HepG2 (cell line): ENCODE data around the gene SEMA3B. TPM values are rescaled to one million over a fixed set of nuclear protein-coding genes. Genes with fewer than 3 reads are reported as not detected.

Source experiments
- ATAD3A ChIP-seq: sonication (generic); formaldehyde crosslinking; IDR thresholded peaks from 2 replicates; pipeline ENCODE4 v1.4.0; 2020; ENCODE audit warnings: missing genetic modification reagents
- ATF7-NPFF ChIP-seq: sonication (generic); formaldehyde crosslinking; IDR thresholded peaks from 2 replicates; pipeline ENCODE4 v1.8.1; 2023; ENCODE audit warnings: mild to moderate bottlenecking, low read depth, missing genetic modification reagents, moderate library complexity
- NCOA1 ChIP-seq: sonication (generic); formaldehyde crosslinking; IDR thresholded peaks from 2 replicates; pipeline ENCODE4 v1.9.0; 2021; ENCODE audit warnings: missing genetic modification reagents
- RXRA ChIP-seq: sonication (generic); formaldehyde crosslinking; IDR thresholded peaks from 2 replicates; pipeline ENCODE4 v1.5.1; 2020; ENCODE audit warnings: missing genetic modification reagents
- TEAD3 ChIP-seq: optimal IDR thresholded peaks from 2 replicates; pipeline ENCODE3; 2016; ENCODE audit warnings: borderline replicate concordance
- ZBTB40 ChIP-seq, 2 experiments: fragments of 450-650 bp in 1 of 2; sonication (generic) in 1 of 2; formaldehyde crosslinking in 1 of 2; IDR thresholded peaks; 2 replicates each; pipeline versions ENCODE4 v1.6.1 to v1.8.0; 2016 to 2022; ENCODE audit warnings: antibody characterized with exemption in 1 of 2, mild to moderate bottlenecking in 1 of 2, missing genetic modification reagents in 1 of 2
- ZNF510 ChIP-seq: sonication (generic); formaldehyde crosslinking; IDR thresholded peaks from 2 replicates; pipeline ENCODE4 v1.4.0; 2020; ENCODE audit warnings: low read depth, mild to moderate bottlenecking, missing genetic modification reagents
- ZNF572 ChIP-seq: sonication (generic); formaldehyde crosslinking; IDR thresholded peaks from 2 replicates; pipeline ENCODE4 v1.5.1; 2020; ENCODE audit warnings: mild to moderate bottlenecking, missing genetic modification reagents
- ZNF598 ChIP-seq: sonication (generic); formaldehyde crosslinking; IDR thresholded peaks from 2 replicates; pipeline ENCODE4 v1.5.1; 2020; ENCODE audit warnings: mild to moderate bottlenecking, missing genetic modification reagents, borderline replicate concordance
- ZNF800 ChIP-seq: sonication (generic); formaldehyde crosslinking; IDR thresholded peaks from 2 replicates; pipeline ENCODE4 v1.4.0; 2020; ENCODE audit warnings: missing genetic modification reagents
- polyA plus RNA-seq, 8 experiments: library from polyadenylated mRNA; depleted of rRNA in 3 of 8; stranded (reverse) in 7 of 8; unstranded in 1 of 8; fragments of >200 nt; fragmentation: Illumina TruSeq in 4 of 8; extraction: Trizol in 4 of 8; gene quantifications; 2 replicates each; pipeline versions ENCODE4 v1.2.1 to v1.2.3, GENCODE V29; 2011 to 2016; ENCODE audit warnings: low read depth in 4 of 8, missing spikeins in 1 of 8, mixed read lengths in 1 of 8; ENCODE audit not compliant: insufficient read depth in 1 of 8
- total RNA-seq, 5 experiments: library from RNA; depleted of rRNA; stranded (reverse); fragments of >200 nt; fragmentation: Illumina TruSeq; extraction: Trizol; gene quantifications; 2 replicates each; pipeline ENCODE4 v1.2.3, GENCODE V29; 2016; ENCODE audit warnings: low read depth in 1 of 5
- TF ChIP-seq, protein P1 (sequence below): sonication (generic); formaldehyde crosslinking; IDR thresholded peaks from 2 replicates; pipeline ENCODE4 v1.8.1; 2022; ENCODE audit warnings: low read depth, mild to moderate bottlenecking, missing genetic modification reagents
- TF ChIP-seq, protein P2 (sequence below): sonication (generic); formaldehyde crosslinking; IDR thresholded peaks from 2 replicates; pipeline ENCODE4 v1.8.0; 2022; ENCODE audit warnings: missing genetic modification reagents, mild to moderate bottlenecking, inconsistent platforms, borderline replicate concordance

The SEMA3B gene
- total and polyA plus RNA-seq, 2 of the 13 experiments (the other 11 are each of a cell fraction or from before 2014, with no cell fraction given) = 93.2 to 158 TPM

DNA sequence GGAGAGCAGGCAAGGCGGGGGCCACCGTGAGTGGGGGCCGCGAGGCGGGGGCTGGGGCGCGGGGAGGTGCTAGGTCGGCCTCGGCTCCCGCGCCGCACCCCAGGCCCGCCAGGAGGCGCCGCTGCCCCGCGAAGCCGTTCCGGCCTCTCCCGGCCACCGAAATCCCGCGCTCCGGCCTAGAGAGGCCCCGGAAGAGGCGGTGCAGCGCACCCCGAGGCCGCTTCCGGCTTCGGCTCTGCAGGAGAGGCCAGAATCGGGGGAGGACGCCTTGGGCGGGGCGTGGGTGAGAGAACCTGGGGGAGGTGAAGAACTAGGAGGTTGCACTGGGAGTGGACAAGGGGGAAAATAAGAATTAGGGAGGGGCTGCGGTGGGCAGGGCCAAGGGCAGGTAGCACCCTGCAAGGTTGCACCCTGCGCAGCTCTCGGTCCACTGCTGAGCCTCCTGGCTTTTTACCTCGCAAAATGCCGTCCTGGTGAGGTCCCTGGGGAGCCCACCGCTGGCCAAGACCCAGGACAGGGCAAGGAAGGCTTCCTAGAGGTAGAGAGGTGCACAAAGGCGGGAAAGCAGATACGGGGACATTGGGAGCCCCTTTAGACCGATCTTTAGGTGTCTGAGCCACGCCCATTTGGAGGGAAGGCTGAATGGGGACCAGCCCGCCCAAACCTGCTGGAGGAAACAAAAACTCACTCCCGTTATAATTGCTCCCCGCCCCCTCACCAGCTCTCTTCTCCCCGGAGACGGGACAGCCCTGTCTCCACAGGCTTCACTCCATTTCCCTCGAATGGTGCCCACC is 41.4 kb upstream of the SEMA3B start (continued):
- TF ChIP-seq, protein P1, sequence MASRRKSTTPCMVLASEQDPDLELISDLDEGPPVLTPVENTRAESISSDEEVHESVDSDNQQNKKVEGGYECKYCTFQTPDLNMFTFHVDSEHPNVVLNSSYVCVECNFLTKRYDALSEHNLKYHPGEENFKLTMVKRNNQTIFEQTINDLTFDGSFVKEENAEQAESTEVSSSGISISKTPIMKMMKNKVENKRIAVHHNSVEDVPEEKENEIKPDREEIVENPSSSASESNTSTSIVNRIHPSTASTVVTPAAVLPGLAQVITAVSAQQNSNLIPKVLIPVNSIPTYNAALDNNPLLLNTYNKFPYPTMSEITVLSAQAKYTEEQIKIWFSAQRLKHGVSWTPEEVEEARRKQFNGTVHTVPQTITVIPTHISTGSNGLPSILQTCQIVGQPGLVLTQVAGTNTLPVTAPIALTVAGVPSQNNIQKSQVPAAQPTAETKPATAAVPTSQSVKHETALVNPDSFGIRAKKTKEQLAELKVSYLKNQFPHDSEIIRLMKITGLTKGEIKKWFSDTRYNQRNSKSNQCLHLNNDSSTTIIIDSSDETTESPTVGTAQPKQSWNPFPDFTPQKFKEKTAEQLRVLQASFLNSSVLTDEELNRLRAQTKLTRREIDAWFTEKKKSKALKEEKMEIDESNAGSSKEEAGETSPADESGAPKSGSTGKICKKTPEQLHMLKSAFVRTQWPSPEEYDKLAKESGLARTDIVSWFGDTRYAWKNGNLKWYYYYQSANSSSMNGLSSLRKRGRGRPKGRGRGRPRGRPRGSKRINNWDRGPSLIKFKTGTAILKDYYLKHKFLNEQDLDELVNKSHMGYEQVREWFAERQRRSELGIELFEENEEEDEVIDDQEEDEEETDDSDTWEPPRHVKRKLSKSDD (CRISPR knock-in tag) = peak; percentile 80; the same call in 1 of the 2 replicates
- TF ChIP-seq ATF7-NPFF = peak; percentile 82; the same call in 1 of the 2 replicates
- no peak for TF ChIP-seq ZNF800
- peak; percentile 77; the same call in 1 of the 2 replicates for TF ChIP-seq NCOA1 (CRISPR knock-in tag)
- no peak for TF ChIP-seq ZNF598 (CRISPR knock-in tag)
- peak; percentile 57 for TF ChIP-seq ZBTB40 (IDR thresholded peaks at IDR 0.05)
- peak; percentile 29; the same call in 1 of the 2 replicates for TF ChIP-seq ZBTB40 (CRISPR knock-in tag; IDR thresholded peaks at IDR 0.05)
- no peak for TF ChIP-seq ATAD3A (CRISPR knock-in tag)
- TF ChIP-seq, protein P2, sequence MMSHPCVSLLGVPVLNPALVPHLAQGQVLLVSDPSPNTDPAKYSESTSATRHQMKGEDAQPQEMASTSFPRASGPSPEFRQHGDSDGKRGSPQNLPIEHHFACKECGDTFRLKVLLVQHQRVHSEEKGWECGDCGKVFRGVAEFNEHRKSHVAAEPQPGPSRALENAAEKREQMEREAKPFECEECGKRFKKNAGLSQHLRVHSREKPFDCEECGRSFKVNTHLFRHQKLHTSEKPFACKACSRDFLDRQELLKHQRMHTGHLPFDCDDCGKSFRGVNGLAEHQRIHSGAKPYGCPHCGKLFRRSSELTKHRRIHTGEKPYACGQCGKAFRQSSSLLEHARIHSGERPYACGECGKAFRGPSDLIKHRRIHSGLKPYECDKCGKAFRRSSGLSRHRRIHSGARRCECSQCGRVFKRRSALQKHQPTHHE (CRISPR knock-in tag) = no peak; the same call in 1 of the 2 replicates
- TF ChIP-seq ZNF510 (CRISPR knock-in tag) = no peak
- TF ChIP-seq ZNF572 (CRISPR knock-in tag) = no peak
- no peak for TF ChIP-seq TEAD3 (CRISPR knock-in tag)
- TF ChIP-seq RXRA = no peak; the same call in 1 of the 2 replicates
